ENCODE data around the gene HEXB.

DNA sequence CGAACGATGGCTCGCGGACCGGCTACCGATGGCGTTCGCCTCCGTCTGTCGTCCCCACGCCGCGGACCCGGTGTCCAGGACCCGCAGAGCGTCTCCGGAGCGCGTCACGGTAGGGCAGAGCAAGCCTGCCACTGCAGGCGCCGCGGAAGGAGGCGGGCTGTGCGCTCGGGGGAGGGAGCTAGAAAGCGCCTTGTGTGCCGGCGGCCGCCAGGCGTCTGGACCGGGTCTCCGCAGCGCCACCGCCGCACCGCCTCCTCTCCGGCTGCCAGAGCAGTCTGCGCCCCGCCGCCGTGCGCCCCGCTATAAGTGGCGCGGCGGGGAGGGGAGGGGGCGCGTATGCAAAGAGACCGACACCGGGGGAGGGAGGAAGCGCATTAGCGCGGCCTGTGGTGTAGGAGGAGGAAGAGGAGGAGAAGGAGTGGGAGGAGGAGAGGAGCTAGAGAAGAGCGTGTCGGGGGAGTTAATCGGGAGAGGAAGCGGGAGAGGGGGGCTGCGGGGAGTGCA lies 44.5 kb upstream of the HEXB start, which contains the start of gene ENC1:
- TF ChIP-seq, protein P1, sequence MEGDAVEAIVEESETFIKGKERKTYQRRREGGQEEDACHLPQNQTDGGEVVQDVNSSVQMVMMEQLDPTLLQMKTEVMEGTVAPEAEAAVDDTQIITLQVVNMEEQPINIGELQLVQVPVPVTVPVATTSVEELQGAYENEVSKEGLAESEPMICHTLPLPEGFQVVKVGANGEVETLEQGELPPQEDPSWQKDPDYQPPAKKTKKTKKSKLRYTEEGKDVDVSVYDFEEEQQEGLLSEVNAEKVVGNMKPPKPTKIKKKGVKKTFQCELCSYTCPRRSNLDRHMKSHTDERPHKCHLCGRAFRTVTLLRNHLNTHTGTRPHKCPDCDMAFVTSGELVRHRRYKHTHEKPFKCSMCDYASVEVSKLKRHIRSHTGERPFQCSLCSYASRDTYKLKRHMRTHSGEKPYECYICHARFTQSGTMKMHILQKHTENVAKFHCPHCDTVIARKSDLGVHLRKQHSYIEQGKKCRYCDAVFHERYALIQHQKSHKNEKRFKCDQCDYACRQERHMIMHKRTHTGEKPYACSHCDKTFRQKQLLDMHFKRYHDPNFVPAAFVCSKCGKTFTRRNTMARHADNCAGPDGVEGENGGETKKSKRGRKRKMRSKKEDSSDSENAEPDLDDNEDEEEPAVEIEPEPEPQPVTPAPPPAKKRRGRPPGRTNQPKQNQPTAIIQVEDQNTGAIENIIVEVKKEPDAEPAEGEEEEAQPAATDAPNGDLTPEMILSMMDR (IDR thresholded peaks at IDR 0.05; ENCODE audit: poor library complexity, severe bottlenecking), result peak; percentile 73
- TF ChIP-seq SMC3 (conservative IDR thresholded peaks at IDR 0.05; ENCODE audit: poor library complexity) (peak; percentile 80), EZH2 (IDR thresholded peaks at IDR 0.05; ENCODE audit: borderline replicate concordance, insufficient read depth, low read length, poor library complexity, severe bottlenecking) (no peak), RAD21 (conservative IDR thresholded peaks at IDR 0.05) (peak; percentile 73), TAF1 (IDR thresholded peaks at IDR 0.05; ENCODE audit: low read depth) (peak; percentile 93), POLR2AphosphoS5 (IDR thresholded peaks at IDR 0.05) (peak; percentile 94), EP300 (conservative IDR thresholded peaks at IDR 0.05; ENCODE audit: poor library complexity, severe bottlenecking) (peak; percentile 81), MXI1 (conservative IDR thresholded peaks at IDR 0.05; ENCODE audit: poor library complexity, severe bottlenecking) (peak; percentile 33)
- TF ChIP-seq, protein P2, sequence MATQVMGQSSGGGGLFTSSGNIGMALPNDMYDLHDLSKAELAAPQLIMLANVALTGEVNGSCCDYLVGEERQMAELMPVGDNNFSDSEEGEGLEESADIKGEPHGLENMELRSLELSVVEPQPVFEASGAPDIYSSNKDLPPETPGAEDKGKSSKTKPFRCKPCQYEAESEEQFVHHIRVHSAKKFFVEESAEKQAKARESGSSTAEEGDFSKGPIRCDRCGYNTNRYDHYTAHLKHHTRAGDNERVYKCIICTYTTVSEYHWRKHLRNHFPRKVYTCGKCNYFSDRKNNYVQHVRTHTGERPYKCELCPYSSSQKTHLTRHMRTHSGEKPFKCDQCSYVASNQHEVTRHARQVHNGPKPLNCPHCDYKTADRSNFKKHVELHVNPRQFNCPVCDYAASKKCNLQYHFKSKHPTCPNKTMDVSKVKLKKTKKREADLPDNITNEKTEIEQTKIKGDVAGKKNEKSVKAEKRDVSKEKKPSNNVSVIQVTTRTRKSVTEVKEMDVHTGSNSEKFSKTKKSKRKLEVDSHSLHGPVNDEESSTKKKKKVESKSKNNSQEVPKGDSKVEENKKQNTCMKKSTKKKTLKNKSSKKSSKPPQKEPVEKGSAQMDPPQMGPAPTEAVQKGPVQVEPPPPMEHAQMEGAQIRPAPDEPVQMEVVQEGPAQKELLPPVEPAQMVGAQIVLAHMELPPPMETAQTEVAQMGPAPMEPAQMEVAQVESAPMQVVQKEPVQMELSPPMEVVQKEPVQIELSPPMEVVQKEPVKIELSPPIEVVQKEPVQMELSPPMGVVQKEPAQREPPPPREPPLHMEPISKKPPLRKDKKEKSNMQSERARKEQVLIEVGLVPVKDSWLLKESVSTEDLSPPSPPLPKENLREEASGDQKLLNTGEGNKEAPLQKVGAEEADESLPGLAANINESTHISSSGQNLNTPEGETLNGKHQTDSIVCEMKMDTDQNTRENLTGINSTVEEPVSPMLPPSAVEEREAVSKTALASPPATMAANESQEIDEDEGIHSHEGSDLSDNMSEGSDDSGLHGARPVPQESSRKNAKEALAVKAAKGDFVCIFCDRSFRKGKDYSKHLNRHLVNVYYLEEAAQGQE (IDR thresholded peaks at IDR 0.05; ENCODE audit: borderline replicate concordance), result peak; percentile 71

All from neural cell (in vitro differentiated cells).